HAP-1 (cell line): ENCODE measurements around the gene SCAMP1.

Experiments
- DNase-seq, 2 experiments: peaks; one replicate each; pipeline ENCODE4 v3.0.0-alpha.2; 2016 to 2020; ENCODE audit warnings: low spot score in 2 of 2
- H3K27me3 ChIP-seq: fragments of 250-450 bp; sonication (Bioruptor Pico); 2 replicates; pipeline ENCODE4 v1.5.1; 2020; ENCODE audit warnings: low read depth, mild to moderate bottlenecking, moderate library complexity
- H3K36me3 ChIP-seq: fragments of 250-450 bp; sonication (Bioruptor Pico); replicated peaks from 2 replicates; pipeline ENCODE4 v1.5.1; 2020; ENCODE audit warnings: mild to moderate bottlenecking
- H3K4me1 ChIP-seq: fragments of 250-450 bp; sonication (Bioruptor Pico); 2 replicates; pipeline ENCODE4 v1.5.1; 2020; ENCODE audit warnings: mild to moderate bottlenecking
- H3K4me3 ChIP-seq: fragments of 250-450 bp; sonication (Bioruptor Pico); 2 replicates; pipeline ENCODE4 v1.5.1; 2020; ENCODE audit warnings: mild to moderate bottlenecking, moderate library complexity
- H3K9me3 ChIP-seq: fragments of 250-450 bp; sonication (Bioruptor Pico); 2 replicates; pipeline ENCODE4 v1.5.1; 2020; ENCODE audit warnings: mild to moderate bottlenecking, moderate library complexity
- in situ Hi-C: fragments of 300-500 bp; cut with MboI; formaldehyde crosslinking; loops from 3 replicates; pipeline ENCODE4 v1.14.3; 2020; ENCODE audit warnings: low sequenced_read_pairs, inconsistent platforms, mixed read lengths

The SCAMP1 gene

DNA sequence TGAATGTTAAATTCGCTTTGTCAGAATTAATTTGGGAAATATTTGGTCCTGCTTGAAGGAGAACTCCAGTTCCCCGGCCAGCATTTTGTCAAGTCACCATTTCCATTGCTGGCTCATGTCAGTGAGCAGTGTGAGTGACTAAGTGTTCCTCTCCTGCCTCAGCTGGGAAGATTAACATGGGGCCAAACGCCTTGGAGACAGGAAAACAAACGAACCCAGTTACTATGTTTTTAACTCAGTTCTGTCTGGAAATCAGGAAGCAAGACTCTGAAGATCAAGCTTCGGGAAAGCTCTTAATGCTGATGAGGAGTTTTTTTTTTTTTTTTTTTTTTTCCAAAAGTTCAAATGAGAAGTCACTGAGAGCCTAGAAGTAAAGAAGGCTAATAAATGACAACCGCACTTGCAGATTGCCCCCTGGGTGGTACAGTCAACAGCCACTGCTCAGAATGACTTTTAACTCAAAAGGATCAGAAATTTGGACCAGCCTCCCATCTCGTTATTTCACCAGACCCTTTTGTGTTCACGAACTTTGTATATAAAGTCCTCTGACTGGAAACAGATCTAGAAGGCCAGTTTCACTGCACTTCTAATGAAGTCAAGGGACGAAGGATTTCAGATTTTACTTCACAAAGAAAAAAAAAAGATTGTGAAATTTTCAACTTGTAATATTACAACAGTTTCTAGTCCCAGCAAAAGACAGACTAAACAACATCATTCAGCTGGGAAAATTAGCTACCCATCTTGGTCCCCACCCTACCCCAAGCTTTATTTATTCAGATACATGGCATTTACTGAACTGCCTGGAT is 166.8 kb downstream of the SCAMP1 start:
- Histone ChIP-seq H3K4me1 (no peaks in the 10 kb centered on the region), H3K36me3 (no peaks in the 10 kb centered on the region), H3K9me3 (no peaks in the 10 kb centered on the region), H3K27me3 (no peaks in the 10 kb centered on the region), H3K4me3 (no peak overlapping the region)
- no peak for DNase-seq
- in situ Hi-C loops = no loop called here

- Histone ChIP-seq H3K4me1 (no peaks in the 10 kb centered on the region), H3K9me3 (no peaks in the 10 kb centered on the region), H3K27me3 (no peaks in the 10 kb centered on the region), H3K4me3 (no peak overlapping the region), H3K36me3 (no peaks in the 10 kb centered on the region)
- in situ Hi-C loops = no loop called here
- DNase-seq = no peak
These were observed 167.5 kb downstream of the SCAMP1 start for GRCh38 chr5:78527925-78528324.
